HepG2 (cell line): ENCODE data around the gene RAPGEF2. TPM values are rescaled to one million over a fixed set of nuclear protein-coding genes. Genes with fewer than 3 reads are reported as not detected.

Experiments used
- ATAC-seq: fragments of 200-7000 bp; cut with Tn5 transposase; 3 replicates; pipeline ENCODE4 v1.9.1; 2020; ENCODE audit warnings: mild to moderate bottlenecking, moderate library complexity
- BruUV-seq: library from RNA; stranded (reverse); fragments of 400-500 nt; replicated peaks from 2 replicates; lab custom pipeline; 2021; lab: Mats Ljungman, UMichigan
- CTCF ChIA-PET: fragments of 300-600 bp; formaldehyde crosslinking; extraction: SDS; loops from one replicate; lab custom pipeline; 2021; ENCODE audit warnings: low total read pairs, inconsistent platforms, low intra/inter-chr PET ratio; lab: Yijun Ruan, JAX
- POLR2A ChIA-PET: fragments of 350-600 bp; sonication (Branson Sonifier 250); formaldehyde crosslinking; loops from one replicate; lab custom pipeline; 2020; ENCODE audit warnings: antibody characterized with exemption, inconsistent platforms; lab: Yijun Ruan, JAX
- DNase-seq: peaks from one replicate; pipeline ENCODE4 v3.0.0-alpha.2; 2015; ENCODE audit warnings: low spot score
- FAIRE-seq: peaks from 3 replicates; lab custom pipeline; 2011; peaks lifted over from hg19 to GRCh38; lab: Jason Lieb, UNC
- H2AFZ ChIP-seq: one replicate; pipeline ENCODE4 v1.6.1; 2011; ENCODE audit warnings: low read length, inconsistent platforms
- H3K27ac ChIP-seq: fragments of 300-600 bp; 3 replicates; pipeline ENCODE4 v1.8.0; 2011; ENCODE audit warnings: mixed run types, mild to moderate bottlenecking, mixed read lengths, low read length, inconsistent platforms; ENCODE audit not compliant: insufficient read depth; ENCODE audit errors: extremely low read length
- H3K27me3 ChIP-seq, 2 experiments: fragments of 200-600 bp in 1 of 2; 2 replicates in 1 of 2; 3 replicates in 1 of 2; pipeline versions ENCODE4 v1.6.0 to v1.8.0; 2011; ENCODE audit warnings: low read length in 2 of 2, mild to moderate bottlenecking in 2 of 2, moderate library complexity in 2 of 2, inconsistent platforms in 1 of 2; ENCODE audit not compliant: insufficient read depth in 2 of 2, control insufficient read depth in 1 of 2
- H3K36me3 ChIP-seq, 2 experiments: fragments of 200-600 bp in 1 of 2; replicated peaks in 1 of 2; 2 replicates in 1 of 2; 3 replicates in 1 of 2; pipeline versions ENCODE4 v1.5.1 to v1.8.0; 2011; ENCODE audit warnings: low read length in 2 of 2, inconsistent platforms in 1 of 2; ENCODE audit not compliant: insufficient read depth in 2 of 2, control insufficient read depth in 1 of 2
- H3K4me1 ChIP-seq: 2 replicates; pipeline ENCODE4 v1.5.1; 2012; ENCODE audit warnings: low read length, inconsistent platforms; ENCODE audit not compliant: insufficient read depth
- H3K4me2 ChIP-seq: 2 replicates; pipeline ENCODE4 v1.6.0; 2011; ENCODE audit warnings: low read depth, low read length, inconsistent platforms
- H3K4me3 ChIP-seq, 3 experiments: fragments of 200-600 bp in 1 of 3; sonication (generic), shearing (Covaris generic) in 1 of 3; replicated peaks in 1 of 3; 2 replicates each; pipeline ENCODE4 v1.5.1; 2011 to 2016; ENCODE audit warnings: low read length in 3 of 3, inconsistent platforms in 2 of 3, low read depth in 2 of 3, mild to moderate bottlenecking in 2 of 3, control low read depth in 1 of 3, mixed read lengths in 1 of 3; ENCODE audit not compliant: insufficient read depth in 1 of 3
- H3K79me2 ChIP-seq: one replicate; pipeline ENCODE4 v1.6.1; 2011; ENCODE audit warnings: low read length, inconsistent platforms; ENCODE audit not compliant: insufficient read depth
- H3K9ac ChIP-seq: 2 replicates; pipeline ENCODE4 v1.6.0; 2011; ENCODE audit warnings: mild to moderate bottlenecking, low read depth, low read length, inconsistent platforms; ENCODE audit not compliant: insufficient read depth
- H3K9me3 ChIP-seq: 2 replicates; pipeline ENCODE4 v1.5.1; 2012; ENCODE audit warnings: mild to moderate bottlenecking, low read length
- H4K20me1 ChIP-seq: 2 replicates; pipeline ENCODE4 v1.6.0; 2011; ENCODE audit warnings: inconsistent platforms, mild to moderate bottlenecking, low read length, moderate library complexity; ENCODE audit not compliant: insufficient read depth
- AFF4 ChIP-seq: sonication (generic); formaldehyde crosslinking; IDR thresholded peaks from 2 replicates; pipeline ENCODE4 v1.4.0; 2020; ENCODE audit warnings: missing genetic modification reagents
- MATR3 ChIP-seq: sonication (generic); formaldehyde crosslinking; IDR thresholded peaks from 2 replicates; pipeline ENCODE4 v1.4.0; 2020; ENCODE audit warnings: missing genetic modification reagents
- SNRNP70 ChIP-seq: fragments of 200-400 bp; formaldehyde crosslinking; IDR thresholded peaks from 2 replicates; pipeline ENCODE4 v1.6.1; 2017; ENCODE audit warnings: mild to moderate bottlenecking, low read depth, low read length, moderate library complexity
- TFDP1 ChIP-seq: IDR thresholded peaks from 2 replicates; pipeline ENCODE4 v1.6.1; 2016; ENCODE audit warnings: missing compliant biosample characterization, missing genetic modification reagents, borderline replicate concordance
- THAP7 ChIP-seq: sonication (generic); formaldehyde crosslinking; IDR thresholded peaks from 2 replicates; pipeline ENCODE4 v1.8.1; 2023; ENCODE audit warnings: mild to moderate bottlenecking, missing genetic modification reagents
- ZFY ChIP-seq: sonication (generic); formaldehyde crosslinking; IDR thresholded peaks from 2 replicates; pipeline ENCODE4 v1.4.0; 2020; ENCODE audit warnings: missing genetic modification reagents
- ZNF207 ChIP-seq: fragments of 450-650 bp; IDR thresholded peaks from 2 replicates; pipeline ENCODE4 v1.6.1; 2016; ENCODE audit warnings: antibody characterized with exemption, borderline replicate concordance
- ZNF678 ChIP-seq: sonication (generic); formaldehyde crosslinking; IDR thresholded peaks from 2 replicates; pipeline ENCODE4 v1.4.0; 2020; ENCODE audit warnings: mild to moderate bottlenecking, missing genetic modification reagents
- ZNF777 ChIP-seq: sonication (generic); formaldehyde crosslinking; IDR thresholded peaks from 2 replicates; pipeline ENCODE4 v1.4.0; 2020; ENCODE audit warnings: missing genetic modification reagents
- WGBS: methylation state at CpG from one replicate; pipeline ENCODE4 v1.1.6; 2017; ENCODE audit warnings: low lambda C conversion rate; 5-methylcytosine and 5-hydroxymethylcytosine counted together
- in situ Hi-C: cut with HindIII; loops from 2 replicates; pipeline ENCODE4 v1.10.0; 2017; ENCODE audit warnings: low pct_unique_long_range_greater_than_20kb; ENCODE audit not compliant: extremely low pct_ligation_motif_present
- intact Hi-C: fragments of 100-400 bp; cut with micrococcal nuclease; formaldehyde crosslinking; loops from one replicate; pipeline ENCODE4 v1.10.0; 2022; ENCODE audit not compliant: unreplicated experiment
- polyA plus RNA-seq, 8 experiments: library from polyadenylated mRNA; depleted of rRNA in 3 of 8; stranded (reverse) in 7 of 8; unstranded in 1 of 8; fragments of >200 nt; fragmentation: Illumina TruSeq in 4 of 8; extraction: Trizol in 4 of 8; gene quantifications; 2 replicates each; pipeline versions ENCODE4 v1.2.1 to v1.2.3, GENCODE V29; 2011 to 2016; ENCODE audit warnings: low read depth in 4 of 8, missing spikeins in 1 of 8, mixed read lengths in 1 of 8; ENCODE audit not compliant: insufficient read depth in 1 of 8
- total RNA-seq, 5 experiments: library from RNA; depleted of rRNA; stranded (reverse); fragments of >200 nt; fragmentation: Illumina TruSeq; extraction: Trizol; gene quantifications; 2 replicates each; pipeline ENCODE4 v1.2.3, GENCODE V29; 2016; ENCODE audit warnings: low read depth in 1 of 5

The RAPGEF2 gene
- total and polyA plus RNA-seq, 2 of the 13 experiments (the other 11 are each of a cell fraction or from before 2014, with no cell fraction given), result 19.2 to 23.0 TPM

- DNase-seq, result no peak
- no peak overlapping the region for H3K9ac ChIP-seq
- intact Hi-C loops (loop anchor here (2.0 kb wide), 1 partner anchor 14 kb away; no protein-coding TSS in a partner anchor), in situ Hi-C loops (no loop called here)
- H3K4me2 ChIP-seq, result no peak overlapping the region
- no TSS peak for BruUV-seq
- H3K27me3 ChIP-seq, result no peaks in the 10 kb centered on the region
- ChIA-PET CTCF (no interaction called here), POLR2A (no interaction called here)
- TF ChIP-seq TFDP1 (no peak), ZFY (CRISPR knock-in tag) (no peak), MATR3 (CRISPR knock-in tag) (no peak), ZNF777 (CRISPR knock-in tag) (no peak), ZNF207 (no peak), AFF4 (CRISPR knock-in tag) (no peak), THAP7 (no peak), ZNF678 (CRISPR knock-in tag) (no peak), SNRNP70 (no peak)
- H3K9me3 ChIP-seq, result no peaks in the 10 kb centered on the region
- no peak for FAIRE-seq
- no peak overlapping the region for H2AFZ ChIP-seq
- 98% methylated on average over 3 of the region's 3 CpGs for WGBS
- no peaks in the 10 kb centered on the region for H3K79me2 ChIP-seq
- no peak overlapping the region for H3K4me3 ChIP-seq
- no peak for ATAC-seq
- H3K36me3 ChIP-seq, result no peaks in the 10 kb centered on the region
- no peaks in the 10 kb centered on the region for H4K20me1 ChIP-seq
- H3K27ac ChIP-seq, result no peak overlapping the region
- H3K4me1 ChIP-seq, result peaks cover 4% of the 10 kb centered on the region
Measured at GRCh38 chr4:159240687-159241086, 137.8 kb downstream of the RAPGEF2 start.
